PC-3 (cell line): Measurements from ENCODE around the gene RNF130. TPM values are rescaled to one million over a fixed set of nuclear protein-coding genes. Genes with fewer than 3 reads are reported as not detected.

Experiments
- ATAC-seq: fragments of 200-7000 bp; cut with Tn5 transposase; 2 replicates; pipeline ENCODE4 v1.9.1; 2020; ENCODE audit warnings: mild to moderate bottlenecking, moderate library complexity
- BruUV-seq: library from RNA; stranded (reverse); fragments of 400-500 nt; replicated peaks from 2 replicates; lab custom pipeline; 2021; lab: Mats Ljungman, UMichigan
- CTCF ChIA-PET: fragments of 300-600 bp; sonication (Branson Sonifier 250); formaldehyde crosslinking; loops from one replicate; lab custom pipeline; 2022; ENCODE audit warnings: antibody characterized with exemption; lab: Charles Lee
- POLR2A ChIA-PET: fragments of 300-600 bp; sonication (Branson Sonifier 250); formaldehyde crosslinking; loops from one replicate; lab custom pipeline; 2022; ENCODE audit warnings: antibody characterized with exemption; ENCODE audit not compliant: unreplicated experiment; lab: Charles Lee
- DNase-seq: peaks from one replicate; pipeline ENCODE4 v3.0.0-alpha.2; 2015
- H2AFZ ChIP-seq: fragments of 300-600 bp; sonication (generic); 2 replicates; pipeline ENCODE4 v1.6.0; 2016; ENCODE audit warnings: antibody characterized with exemption, low read length
- H3F3A ChIP-seq: fragments of 300-600 bp; sonication (generic); one replicate; pipeline ENCODE4 v1.6.0; 2017; ENCODE audit warnings: antibody characterized with exemption, low read length, control low read depth, mild to moderate bottlenecking; ENCODE audit not compliant: unreplicated experiment
- H3K27ac ChIP-seq: fragments of 300-600 bp; sonication (generic); 2 replicates; pipeline ENCODE4 v1.5.1; 2016; ENCODE audit warnings: mild to moderate bottlenecking, low read length
- H3K27me3 ChIP-seq: fragments of 300-600 bp; sonication (generic); 2 replicates; pipeline ENCODE4 v1.6.1; 2016; ENCODE audit warnings: low read length, mixed read lengths
- H3K36me3 ChIP-seq: fragments of 300-600 bp; sonication (generic); 2 replicates; pipeline ENCODE4 v1.6.1; 2016; ENCODE audit warnings: low read depth, mixed run types, low read length, mixed read lengths
- H3K4me1 ChIP-seq: fragments of 300-600 bp; sonication (generic); 2 replicates; pipeline ENCODE4 v1.5.1; 2016; ENCODE audit warnings: low read length; ENCODE audit not compliant: insufficient read depth
- H3K4me2 ChIP-seq: fragments of 300-600 bp; sonication (generic); 2 replicates; pipeline ENCODE4 v1.6.0; 2016; ENCODE audit warnings: low read length
- H3K4me3 ChIP-seq: fragments of 300-600 bp; sonication (generic); 2 replicates; pipeline ENCODE4 v1.5.1; 2016; ENCODE audit warnings: mild to moderate bottlenecking, low read length, mixed read lengths
- H3K79me2 ChIP-seq: fragments of 300-600 bp; sonication (generic); 2 replicates; pipeline ENCODE4 v1.6.1; 2017; ENCODE audit warnings: low read length, mixed read lengths
- H3K9ac ChIP-seq: fragments of 300-600 bp; sonication (generic); 2 replicates; pipeline ENCODE4 v1.6.0; 2016; ENCODE audit warnings: mild to moderate bottlenecking, low read length
- H3K9me2 ChIP-seq: fragments of 300-600 bp; sonication (generic); replicated peaks from 2 replicates; pipeline ENCODE4 v1.6.1; 2016; ENCODE audit warnings: mixed run types, low read length, mixed read lengths
- H3K9me3 ChIP-seq: fragments of 300-600 bp; sonication (generic); 2 replicates; pipeline ENCODE4 v1.6.1; 2016; ENCODE audit warnings: low read length, mixed read lengths
- H4K20me1 ChIP-seq: fragments of 300-600 bp; sonication (generic); 2 replicates; pipeline ENCODE4 v1.6.1; 2016; ENCODE audit warnings: low read length, mixed read lengths
- EZH2 ChIP-seq: fragments of 300-600 bp; sonication (generic); IDR thresholded peaks from one replicate; pipeline ENCODE4 v1.6.1; 2017; ENCODE audit warnings: antibody characterized with exemption, mild to moderate bottlenecking, low read length; ENCODE audit not compliant: unreplicated experiment
- EZH2phosphoT487 ChIP-seq: fragments of 300-600 bp; sonication (generic); IDR thresholded peaks from 2 replicates; pipeline ENCODE4 v1.6.1; 2018; ENCODE audit warnings: mild to moderate bottlenecking, antibody characterized with exemption, low read length, borderline replicate concordance
- intact Hi-C: fragments of 100-400 bp; cut with micrococcal nuclease; formaldehyde crosslinking; loops from 2 replicates; pipeline ENCODE4 v1.9.0; 2023
- total RNA-seq: library from RNA; depleted of rRNA; stranded (reverse); fragments of >200 nt; gene quantifications from 2 replicates; pipeline ENCODE4 v1.2.3, GENCODE V29; 2014
- TF ChIP-seq, protein P1 (sequence below): fragments of 300-600 bp; sonication (generic); conservative IDR thresholded peaks from 2 replicates; pipeline ENCODE4 v1.5.1; 2017; ENCODE audit warnings: antibody characterized with exemption, low read depth, mild to moderate bottlenecking, low read length

The RNF130 gene
- total RNA-seq, 1 experiment from 2014 or later, result 31.2 TPM

DNA sequence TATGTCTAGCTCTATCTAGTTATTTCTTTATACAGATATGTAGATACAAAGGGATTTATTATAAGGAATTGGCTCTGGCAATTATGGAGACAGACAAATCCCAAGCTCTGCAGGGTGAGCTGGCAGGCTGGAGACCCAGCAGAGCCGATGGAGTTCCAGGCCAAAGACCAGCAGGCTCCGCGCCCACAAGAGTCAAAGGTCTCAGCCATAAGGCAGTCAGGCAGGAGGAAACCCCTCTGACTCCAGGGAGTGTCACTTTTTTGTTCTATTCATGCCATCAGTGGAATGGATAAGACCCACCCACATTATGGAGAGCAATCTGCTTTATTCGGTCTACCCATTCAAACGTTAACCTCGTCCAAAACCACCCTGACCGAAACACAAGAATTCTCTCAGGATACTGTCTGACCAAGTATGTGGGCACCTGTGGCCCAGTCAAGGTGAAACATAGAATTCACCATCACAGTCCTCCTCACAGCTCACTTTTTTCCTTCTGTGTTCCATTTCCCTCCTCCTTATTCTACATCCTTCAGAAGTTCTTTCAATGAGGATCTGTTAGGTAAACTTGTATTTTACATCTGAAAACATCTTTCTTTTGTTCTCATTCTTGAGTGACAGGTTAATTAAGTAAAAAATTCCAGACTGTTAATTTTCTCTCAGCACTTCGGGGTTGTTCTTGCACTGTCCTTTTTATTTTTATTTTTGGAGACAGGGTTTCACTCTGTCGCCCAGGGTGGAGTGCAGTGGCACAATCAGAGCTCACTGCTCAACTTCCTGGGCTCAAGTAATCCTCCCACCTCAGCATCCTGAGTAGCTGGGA lies 21.2 kb downstream of the RNF130 start:
- TF ChIP-seq EZH2, result no peak
- TF ChIP-seq, protein P1, sequence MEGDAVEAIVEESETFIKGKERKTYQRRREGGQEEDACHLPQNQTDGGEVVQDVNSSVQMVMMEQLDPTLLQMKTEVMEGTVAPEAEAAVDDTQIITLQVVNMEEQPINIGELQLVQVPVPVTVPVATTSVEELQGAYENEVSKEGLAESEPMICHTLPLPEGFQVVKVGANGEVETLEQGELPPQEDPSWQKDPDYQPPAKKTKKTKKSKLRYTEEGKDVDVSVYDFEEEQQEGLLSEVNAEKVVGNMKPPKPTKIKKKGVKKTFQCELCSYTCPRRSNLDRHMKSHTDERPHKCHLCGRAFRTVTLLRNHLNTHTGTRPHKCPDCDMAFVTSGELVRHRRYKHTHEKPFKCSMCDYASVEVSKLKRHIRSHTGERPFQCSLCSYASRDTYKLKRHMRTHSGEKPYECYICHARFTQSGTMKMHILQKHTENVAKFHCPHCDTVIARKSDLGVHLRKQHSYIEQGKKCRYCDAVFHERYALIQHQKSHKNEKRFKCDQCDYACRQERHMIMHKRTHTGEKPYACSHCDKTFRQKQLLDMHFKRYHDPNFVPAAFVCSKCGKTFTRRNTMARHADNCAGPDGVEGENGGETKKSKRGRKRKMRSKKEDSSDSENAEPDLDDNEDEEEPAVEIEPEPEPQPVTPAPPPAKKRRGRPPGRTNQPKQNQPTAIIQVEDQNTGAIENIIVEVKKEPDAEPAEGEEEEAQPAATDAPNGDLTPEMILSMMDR, result no peak
- TF ChIP-seq EZH2phosphoT487, result no peak
- DNase-seq (no peak), ATAC-seq (no peak)
- Histone ChIP-seq H3K79me2 (peaks cover 7% of the 10 kb centered on the region), H3K4me2 (no peak overlapping the region), H2AFZ (no peak overlapping the region), H4K20me1 (no peaks in the 10 kb centered on the region), H3K27me3 (no peaks in the 10 kb centered on the region), H3K9me3 (no peaks in the 10 kb centered on the region), H3K4me1 (no peaks in the 10 kb centered on the region), H3K9ac (no peak overlapping the region), H3K36me3 (no peaks in the 10 kb centered on the region), H3K27ac (no peak overlapping the region), H3F3A (no peaks in the 10 kb centered on the region), H3K4me3 (no peak overlapping the region), H3K9me2 (no peaks in the 10 kb centered on the region)
- POLR2A ChIA-PET, result no interaction called here
- intact Hi-C loops, result no loop called here
- CTCF ChIA-PET, result no interaction called here
- BruUV-seq, result no TSS peak

DNA sequence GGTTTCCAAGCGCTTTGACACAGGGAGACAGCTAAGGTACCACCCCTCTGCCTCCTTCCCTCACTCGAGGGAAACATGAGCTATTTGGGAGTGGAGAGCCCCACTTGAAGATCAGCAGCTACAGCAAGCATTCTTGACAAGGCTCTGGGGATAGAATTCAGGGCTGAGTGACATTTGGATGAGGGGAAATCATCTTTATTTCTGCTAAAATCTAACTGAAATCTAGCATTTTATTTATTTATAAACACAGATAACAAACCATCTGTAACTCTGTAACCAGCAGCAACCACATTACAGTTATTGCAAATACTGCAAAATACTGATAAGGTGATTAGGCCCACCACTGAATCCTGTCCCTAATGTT lies 22.4 kb downstream of the RNF130 start:
- Histone ChIP-seq H3K36me3 (no peaks in the 10 kb centered on the region), H3K9ac (no peak overlapping the region), H4K20me1 (no peaks in the 10 kb centered on the region), H3K27me3 (no peaks in the 10 kb centered on the region), H3K9me3 (no peaks in the 10 kb centered on the region), H3K4me1 (no peaks in the 10 kb centered on the region), H3K4me2 (no peak overlapping the region), H3K79me2 (0 out of 2 replicates have a peak, but pooled peaks cover 6% of the 10 kb centered on the region), H3F3A (no peaks in the 10 kb centered on the region), H3K9me2 (no peaks in the 10 kb centered on the region), H2AFZ (no peak overlapping the region), H3K4me3 (no peak overlapping the region), H3K27ac (no peak overlapping the region)
- ChIA-PET CTCF (no interaction called here), POLR2A (interaction anchor here (0.6 kb wide), 1 partner anchor 1194 kb away, joined by 6 read pairs; no protein-coding TSS in a partner anchor)
- ATAC-seq, result no peak
- DNase-seq, result no peak
- intact Hi-C loops, result no loop called here
- no TSS peak for BruUV-seq
- TF ChIP-seq, protein P1, result no peak
- no peak for TF ChIP-seq EZH2
- TF ChIP-seq EZH2phosphoT487, result no peak

DNA sequence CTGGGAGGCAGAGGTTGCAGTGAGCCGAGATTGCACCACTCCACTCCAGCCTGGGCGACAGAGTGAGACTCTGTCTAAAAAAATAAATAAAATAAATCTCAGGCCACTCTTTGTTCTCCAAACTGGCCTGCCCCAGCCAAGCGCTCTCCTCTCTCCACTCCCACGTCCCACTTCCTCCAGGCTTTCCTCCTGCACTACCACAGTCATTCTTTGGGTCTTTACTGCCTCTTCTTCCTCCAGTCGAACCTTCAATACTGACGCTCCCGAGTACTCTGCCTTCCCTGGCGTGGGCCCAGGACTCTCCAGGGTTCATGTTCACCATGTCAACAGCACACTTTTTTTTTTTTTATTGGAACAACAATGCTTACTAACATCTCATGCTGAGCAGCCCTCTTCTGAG lies 23.9 kb downstream of the RNF130 start:
- no peaks in the 10 kb centered on the region for H3K9me2 ChIP-seq
- H3K4me3 ChIP-seq, result no peak overlapping the region
- H3K4me2 ChIP-seq, result no peak overlapping the region
- no peak overlapping the region for H2AFZ ChIP-seq
- DNase-seq, result no peak
- CTCF ChIA-PET, result no interaction called here
- no peak overlapping the region for H3K9ac ChIP-seq
- TF ChIP-seq EZH2phosphoT487 (no peak), EZH2 (no peak)
- TF ChIP-seq, protein P1, result no peak
- POLR2A ChIA-PET, result no interaction called here
- H3K27ac ChIP-seq, result no peak overlapping the region
- intact Hi-C loops, result no loop called here
- H3K9me3 ChIP-seq, result no peaks in the 10 kb centered on the region
- H3K36me3 ChIP-seq, result no peaks in the 10 kb centered on the region
- H4K20me1 ChIP-seq, result no peaks in the 10 kb centered on the region
- H3K4me1 ChIP-seq, result no peaks in the 10 kb centered on the region
- ATAC-seq, result no peak
- H3K27me3 ChIP-seq, result no peaks in the 10 kb centered on the region
- H3K79me2 ChIP-seq, result 0 out of 2 replicates have a peak, but pooled peaks cover 6% of the 10 kb centered on the region
- BruUV-seq, result no TSS peak
- H3F3A ChIP-seq, result no peaks in the 10 kb centered on the region
